Stimulated activated CD4-positive, alpha-beta T cell treated with anti-CD3 and anti-CD28 coated beads, Interleukin-2, amount 100 ng/mL, for 4 hours (primary cell): ENCODE measurements around the gene AADACL4.
"Not testable (repeated sequence)": the region's sequence is repeated elsewhere in the genome, so short reads cannot be mapped to it uniquely, and the experiment has no call there.

Experiments
- DNase-seq: peaks from one replicate; pipeline ENCODE4 v3.0.0-alpha.2; 2020; ENCODE audit warnings: low read depth

AADACL4 gene

GRCh38 chr1:12629985-12630760 is 13.7 kb upstream of the AADACL4 start:
- DNase-seq, result no peak

GRCh38 chr1:12630946-12631530 is 12.8 kb upstream of the AADACL4 start:
- no peak for DNase-seq

GRCh38 chr1:12631571-12631970 is 12.3 kb upstream of the AADACL4 start:
- DNase-seq, result no peak

GRCh38 chr1:12634156-12634555 is 9.7 kb upstream of the AADACL4 start:
- DNase-seq, result no peak

GRCh38 chr1:12634696-12635202 is 9.1 kb upstream of the AADACL4 start:
- no peak for DNase-seq

GRCh38 chr1:12636098-12636950 is 7.6 kb upstream of the AADACL4 start:
- no peak for DNase-seq

- no peak for DNase-seq
Measured at GRCh38 chr1:12637693-12638092, 6.2 kb upstream of the AADACL4 start.

GRCh38 chr1:12640237-12640957 is 3.5 kb upstream of the AADACL4 start:
- DNase-seq, result no peak

GRCh38 chr1:12640958-12641272 is 3.0 kb upstream of the AADACL4 start:
- no peak for DNase-seq

GRCh38 chr1:12643079-12643478 is 806 bp upstream of the AADACL4 start:
- DNase-seq, result no peak

GRCh38 chr1:12644237-12644636 is 352 bp downstream of the AADACL4 start:
- no peak for DNase-seq

GRCh38 chr1:12644829-12645228 is 944 bp downstream of the AADACL4 start:
- DNase-seq, result no peak

GRCh38 chr1:12645401-12645800 is 1.5 kb downstream of the AADACL4 start:
- not testable (repeated sequence) for DNase-seq

- no peak for DNase-seq
Measured at GRCh38 chr1:12648741-12649140, 4.9 kb downstream of the AADACL4 start.

- DNase-seq, result no peak
Measured at GRCh38 chr1:12649971-12650421, 6.1 kb downstream of the AADACL4 start.

GRCh38 chr1:12654004-12654567 is 10.2 kb downstream of the AADACL4 start:
- no peak for DNase-seq

GRCh38 chr1:12654657-12655056 is 10.8 kb downstream of the AADACL4 start:
- no peak for DNase-seq

- no peak for DNase-seq
Measured at GRCh38 chr1:12656575-12656974, 12.7 kb downstream of the AADACL4 start.

GRCh38 chr1:12657060-12657884 is 13.4 kb downstream of the AADACL4 start:
- DNase-seq, result no peak

- not testable (repeated sequence) for DNase-seq
Measured at GRCh38 chr1:12657885-12658512, 14.1 kb downstream of the AADACL4 start.
